ENCODE measurements around the gene PLPPR5. TPM values are rescaled to one million over a fixed set of nuclear protein-coding genes. Genes with fewer than 3 reads are reported as not detected.

Gene PLPPR5
- total RNA-seq, 1 experiment from 2014 or later = not detected

- TF ChIP-seq, protein P1, sequence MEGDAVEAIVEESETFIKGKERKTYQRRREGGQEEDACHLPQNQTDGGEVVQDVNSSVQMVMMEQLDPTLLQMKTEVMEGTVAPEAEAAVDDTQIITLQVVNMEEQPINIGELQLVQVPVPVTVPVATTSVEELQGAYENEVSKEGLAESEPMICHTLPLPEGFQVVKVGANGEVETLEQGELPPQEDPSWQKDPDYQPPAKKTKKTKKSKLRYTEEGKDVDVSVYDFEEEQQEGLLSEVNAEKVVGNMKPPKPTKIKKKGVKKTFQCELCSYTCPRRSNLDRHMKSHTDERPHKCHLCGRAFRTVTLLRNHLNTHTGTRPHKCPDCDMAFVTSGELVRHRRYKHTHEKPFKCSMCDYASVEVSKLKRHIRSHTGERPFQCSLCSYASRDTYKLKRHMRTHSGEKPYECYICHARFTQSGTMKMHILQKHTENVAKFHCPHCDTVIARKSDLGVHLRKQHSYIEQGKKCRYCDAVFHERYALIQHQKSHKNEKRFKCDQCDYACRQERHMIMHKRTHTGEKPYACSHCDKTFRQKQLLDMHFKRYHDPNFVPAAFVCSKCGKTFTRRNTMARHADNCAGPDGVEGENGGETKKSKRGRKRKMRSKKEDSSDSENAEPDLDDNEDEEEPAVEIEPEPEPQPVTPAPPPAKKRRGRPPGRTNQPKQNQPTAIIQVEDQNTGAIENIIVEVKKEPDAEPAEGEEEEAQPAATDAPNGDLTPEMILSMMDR (IDR thresholded peaks at IDR 0.05; ENCODE audit: insufficient read depth in 1 of 2, low read depth in 1 of 2, low read length in 1 of 2, severe bottlenecking in 1 of 2, unreplicated experiment in 1 of 2) = no peak
- Mint-ChIP-seq H3K4me3 (ENCODE audit: unreplicated experiment) (no peak overlapping the region), H3K27me3 (ENCODE audit: insufficient read depth, unreplicated experiment) (peaks cover 8% of the 10 kb centered on the region), H3K27ac (ENCODE audit: unreplicated experiment) (no peak overlapping the region), H3K36me3 (ENCODE audit: insufficient read depth, unreplicated experiment) (no peaks in the 10 kb centered on the region), H3K4me1 (ENCODE audit: low read depth, unreplicated experiment) (no peaks in the 10 kb centered on the region), H3K9me3 (ENCODE audit: unreplicated experiment) (no peaks in the 10 kb centered on the region)
- no peaks in the 10 kb centered on the region for H3K27me3 ChIP-seq (replicated peaks; ENCODE audit: control insufficient read depth, insufficient read depth, low read length)
- no peaks in the 10 kb centered on the region for H3K4me1 ChIP-seq
- POLR2A ChIA-PET = no interaction called here
- H3K4me3 ChIP-seq (ENCODE audit: low read depth, low read length) = no peak overlapping the region
- CTCF ChIA-PET = no interaction called here
- no peaks in the 10 kb centered on the region for H3K36me3 ChIP-seq (ENCODE audit: control insufficient read depth, insufficient read depth, low read length)
- no TSS peak for BruUV-seq (replicated peaks)
- no peak for DNase-seq
- no peaks in the 10 kb centered on the region for H3K9me3 ChIP-seq
- intact Hi-C loops (cut with micrococcal nuclease; ENCODE audit: unreplicated experiment) = no loop called here
Measured at GRCh38 chr1:98931128-98931835, 73.4 kb downstream of the PLPPR5 start.

- TF ChIP-seq, protein P1 (IDR thresholded peaks at IDR 0.05; ENCODE audit: insufficient read depth in 1 of 2, low read depth in 1 of 2, low read length in 1 of 2, severe bottlenecking in 1 of 2, unreplicated experiment in 1 of 2) = no peak
- DNase-seq = no peak
- intact Hi-C loops (cut with micrococcal nuclease; ENCODE audit: unreplicated experiment) = no loop called here
- Mint-ChIP-seq H3K36me3 (ENCODE audit: insufficient read depth, unreplicated experiment) (no peaks in the 10 kb centered on the region), H3K9me3 (ENCODE audit: unreplicated experiment) (no peaks in the 10 kb centered on the region), H3K27me3 (ENCODE audit: insufficient read depth, unreplicated experiment) (peaks cover 6% of the 10 kb centered on the region), H3K4me1 (ENCODE audit: low read depth, unreplicated experiment) (no peaks in the 10 kb centered on the region), H3K27ac (ENCODE audit: unreplicated experiment) (no peak overlapping the region), H3K4me3 (ENCODE audit: unreplicated experiment) (no peak overlapping the region)
- Histone ChIP-seq H3K4me3 (ENCODE audit: low read depth, low read length) (no peak overlapping the region), H3K36me3 (ENCODE audit: control insufficient read depth, insufficient read depth, low read length) (no peaks in the 10 kb centered on the region), H3K27me3 (replicated peaks; ENCODE audit: control insufficient read depth, insufficient read depth, low read length) (no peaks in the 10 kb centered on the region), H3K9me3 (no peaks in the 10 kb centered on the region), H3K4me1 (no peaks in the 10 kb centered on the region)
- ChIA-PET POLR2A (no interaction called here), CTCF (no interaction called here)
- BruUV-seq (replicated peaks) = no TSS peak
Measured at GRCh38 chr1:98929437-98929836, 75.2 kb downstream of the PLPPR5 start.

GRCh38 chr1:98926597-98926996 lies 78.1 kb downstream of the PLPPR5 start:
- Mint-ChIP-seq H3K4me3 (ENCODE audit: unreplicated experiment) (no peak overlapping the region), H3K27me3 (ENCODE audit: insufficient read depth, unreplicated experiment) (no peaks in the 10 kb centered on the region), H3K27ac (ENCODE audit: unreplicated experiment) (no peak overlapping the region), H3K36me3 (ENCODE audit: insufficient read depth, unreplicated experiment) (no peaks in the 10 kb centered on the region), H3K9me3 (ENCODE audit: unreplicated experiment) (no peaks in the 10 kb centered on the region), H3K4me1 (ENCODE audit: low read depth, unreplicated experiment) (no peaks in the 10 kb centered on the region)
- Histone ChIP-seq H3K4me3 (ENCODE audit: low read depth, low read length) (no peak overlapping the region), H3K9me3 (no peaks in the 10 kb centered on the region), H3K27me3 (replicated peaks; ENCODE audit: control insufficient read depth, insufficient read depth, low read length) (no peaks in the 10 kb centered on the region), H3K36me3 (ENCODE audit: control insufficient read depth, insufficient read depth, low read length) (no peaks in the 10 kb centered on the region), H3K4me1 (no peaks in the 10 kb centered on the region)
- TF ChIP-seq, protein P1 (IDR thresholded peaks at IDR 0.05; ENCODE audit: insufficient read depth in 1 of 2, low read depth in 1 of 2, low read length in 1 of 2, severe bottlenecking in 1 of 2, unreplicated experiment in 1 of 2) = no peak
- no peak for DNase-seq
- intact Hi-C loops (cut with micrococcal nuclease; ENCODE audit: unreplicated experiment) = no loop called here
- no TSS peak for BruUV-seq (replicated peaks)
- POLR2A ChIA-PET = no interaction called here
- CTCF ChIA-PET = no interaction called here

Data from Caco-2 (cell line).